CD4-positive, alpha-beta T cell (primary cell): ENCODE data around the gene ITSN2. TPM values are rescaled to one million over a fixed set of nuclear protein-coding genes. Genes with fewer than 3 reads are reported as not detected.

Experiments
- ATAC-seq: fragments of 200-7000 bp; cut with Tn5 transposase; one replicate; pipeline ENCODE4 v1.10.0; 2022; ENCODE audit warnings: mild to moderate bottlenecking; ENCODE audit not compliant: poor library complexity
- CTCF ChIA-PET: fragments of 350-600 bp; sonication (Branson Sonifier 250); formaldehyde crosslinking; loops from one replicate; lab custom pipeline; 2021; ENCODE audit warnings: antibody characterized with exemption, inconsistent platforms; lab: Charles Lee
- POLR2A ChIA-PET: fragments of 350-600 bp; sonication (Branson Sonifier 250); formaldehyde crosslinking; loops from one replicate; lab custom pipeline; 2021; ENCODE audit warnings: antibody characterized with exemption, inconsistent platforms; lab: Charles Lee
- DNase-seq, 14 experiments: peaks; one replicate each; pipeline ENCODE4 v3.0.0-alpha.2; 2013 to 2020; ENCODE audit warnings: mixed read lengths in 2 of 14
- H3K27ac ChIP-seq, 2 donors: one replicate each; pipeline versions ENCODE4 v1.5.1 to v1.7.0; 2013; ENCODE audit warnings: low read length in 2 of 2, low read depth in 1 of 2, mild to moderate bottlenecking in 1 of 2
- H3K27me3 ChIP-seq, 2 experiments: 1 replicate in 1 of 2; 2 replicates in 1 of 2; pipeline versions ENCODE4 v1.6.1 to v1.7.0; 2013; ENCODE audit warnings: low read length in 2 of 2, control low read depth in 1 of 2, mild to moderate bottlenecking in 1 of 2, moderate library complexity in 1 of 2; ENCODE audit not compliant: insufficient read depth in 2 of 2, control insufficient read depth in 1 of 2
- H3K36me3 ChIP-seq: one replicate; pipeline ENCODE4 v1.6.1; 2013; ENCODE audit warnings: low read length, control low read depth; ENCODE audit not compliant: insufficient read depth
- H3K4me1 ChIP-seq: one replicate; pipeline ENCODE4 v1.6.1; 2013; ENCODE audit warnings: low read length, control low read depth; ENCODE audit not compliant: insufficient read depth
- H3K4me3 ChIP-seq: one replicate; pipeline ENCODE4 v1.5.1; 2013; ENCODE audit warnings: mild to moderate bottlenecking, low read length, moderate library complexity
- H3K9me3 ChIP-seq, 2 experiments: 1 replicate in 1 of 2; 2 replicates in 1 of 2; pipeline versions ENCODE4 v1.6.1 to v1.7.0; 2013; ENCODE audit warnings: low read length in 2 of 2, mild to moderate bottlenecking in 2 of 2, control low read depth in 1 of 2, moderate library complexity in 1 of 2; ENCODE audit not compliant: control insufficient read depth in 1 of 2, insufficient read depth in 1 of 2
- H3K27ac Mint-ChIP-seq: one replicate; pipeline ENCODE4 v1.8.0; 2020; ENCODE audit warnings: mixed read lengths
- H3K27me3 Mint-ChIP-seq: one replicate; pipeline ENCODE4 v1.8.0; 2021; ENCODE audit warnings: mixed read lengths
- H3K36me3 Mint-ChIP-seq: one replicate; pipeline ENCODE4 v1.8.0; 2021; ENCODE audit warnings: low read depth, mixed read lengths
- H3K4me1 Mint-ChIP-seq: one replicate; pipeline ENCODE4 v1.8.0; 2021; ENCODE audit warnings: low read depth, mixed read lengths
- H3K4me3 Mint-ChIP-seq: one replicate; pipeline ENCODE4 v1.8.0; 2020; ENCODE audit warnings: mild to moderate bottlenecking, mixed read lengths
- H3K9me3 Mint-ChIP-seq: one replicate; pipeline ENCODE4 v1.8.0; 2020; ENCODE audit warnings: mixed read lengths
- CTCF ChIP-seq: fragments of 200-600 bp; IDR thresholded peaks from one replicate; pipeline ENCODE4 v1.8.0; 2022; ENCODE audit warnings: antibody characterized with exemption, mild to moderate bottlenecking
- intact Hi-C, 2 experiments: fragments of 100-400 bp; cut with DNase I in 1 of 2; cut with micrococcal nuclease in 1 of 2; formaldehyde crosslinking; loops; one replicate each; pipeline versions ENCODE4 v1.15.1 to v1.9.0; 2023 to 2025; cut with DNase I, micrococcal nuclease
- total RNA-seq, 174 experiments: library from RNA in 2 of 174; stranded (reverse) in 2 of 174; gene quantifications; one replicate each; pipeline ENCODE4 v1.2.3 and lab custom pipeline; 2021 to 2026

Gene ITSN2
- total RNA-seq, 2 experiments from 2014 or later, result 75.4 to 77.1 TPM

DNA sequence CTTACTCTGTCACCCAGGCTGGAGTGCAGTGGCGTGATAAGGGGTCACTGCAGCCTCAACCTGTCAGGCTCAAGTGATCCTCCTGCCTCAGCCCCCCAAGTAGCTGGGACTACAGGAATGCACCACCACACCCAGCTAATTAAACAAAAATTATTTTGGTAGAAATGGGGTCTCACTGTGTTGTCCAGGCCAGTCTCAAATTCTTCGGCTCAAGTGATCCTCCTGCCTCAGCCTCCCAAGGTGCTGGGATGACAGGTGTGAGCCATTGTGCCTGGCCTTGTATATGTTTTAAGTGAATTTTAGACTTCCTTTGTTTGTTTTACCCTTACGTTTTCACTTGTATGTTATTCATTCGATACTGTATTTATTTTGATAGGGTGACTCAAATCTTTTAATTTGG is 34.7 kb upstream of the ITSN2 start:
- H3K27me3 Mint-ChIP-seq, result peaks cover 9% of the 10 kb centered on the region
- no peaks in the 10 kb centered on the region for H3K9me3 Mint-ChIP-seq
- no peak for ATAC-seq
- TF ChIP-seq CTCF, result no peak
- no peaks in the 10 kb centered on the region for H3K27me3 ChIP-seq
- no peaks in the 10 kb centered on the region for H3K4me1 Mint-ChIP-seq
- H3K27ac ChIP-seq, result no peak overlapping the region
- no peak overlapping the region for H3K4me3 ChIP-seq
- intact Hi-C loops, result no loop called here
- H3K36me3 ChIP-seq, result no peaks in the 10 kb centered on the region
- no peak overlapping the region for H3K4me3 Mint-ChIP-seq
- no peaks in the 10 kb centered on the region for H3K36me3 Mint-ChIP-seq
- CTCF ChIA-PET, result interaction anchor here (1.3 kb wide), 1 partner anchor 15 kb away, joined by 4 read pairs; no protein-coding TSS in a partner anchor
- H3K27ac Mint-ChIP-seq, result no peak overlapping the region
- POLR2A ChIA-PET, result no interaction called here
- no peaks in the 10 kb centered on the region for H3K4me1 ChIP-seq
- no peak for DNase-seq
- no peaks in the 10 kb centered on the region for H3K9me3 ChIP-seq

GRCh38 chr2:24392542-24393059 is 32.3 kb upstream of the ITSN2 start:
- intact Hi-C loops, result no loop called here
- Mint-ChIP-seq H3K36me3 (no peaks in the 10 kb centered on the region), H3K9me3 (no peaks in the 10 kb centered on the region), H3K27me3 (peaks cover 9% of the 10 kb centered on the region), H3K4me1 (no peaks in the 10 kb centered on the region), H3K4me3 (no peak overlapping the region), H3K27ac (no peak overlapping the region)
- Histone ChIP-seq H3K4me1 (no peaks in the 10 kb centered on the region), H3K4me3 (no peak overlapping the region), H3K36me3 (no peaks in the 10 kb centered on the region), H3K27me3 (no peaks in the 10 kb centered on the region), H3K27ac (no peak overlapping the region), H3K9me3 (no peaks in the 10 kb centered on the region)
- POLR2A ChIA-PET, result no interaction called here
- no peak for ATAC-seq
- CTCF ChIA-PET, result interaction anchor here (0.6 kb wide), 1 partner anchor 436 kb away, joined by 5 read pairs; no protein-coding TSS in a partner anchor
- TF ChIP-seq CTCF, result no peak
- no peak for DNase-seq

DNA sequence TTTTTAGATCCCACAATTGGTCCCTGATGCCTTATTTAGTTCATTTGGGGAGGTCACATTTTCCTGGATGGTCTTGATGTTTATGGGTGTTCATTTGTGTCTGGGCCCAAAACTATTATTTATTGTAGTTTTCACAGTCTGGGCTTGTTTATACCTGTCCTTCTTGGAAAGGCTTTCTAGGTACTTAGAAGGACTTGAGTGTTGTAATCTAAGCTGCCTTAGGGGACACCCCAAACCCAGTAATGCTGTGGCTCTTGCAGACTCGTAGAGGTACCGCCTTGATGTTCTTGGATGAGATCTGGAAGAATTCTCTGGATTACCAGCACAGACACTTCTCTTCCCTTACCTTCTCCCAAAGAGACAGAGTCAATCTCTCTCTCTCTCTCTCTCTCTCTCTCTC is 25.0 kb upstream of the ITSN2 start:
- CTCF ChIA-PET, result no interaction called here
- DNase-seq (no peak), ATAC-seq (no peak)
- Histone ChIP-seq H3K27ac (no peak overlapping the region), H3K27me3 (no peaks in the 10 kb centered on the region), H3K36me3 (no peaks in the 10 kb centered on the region), H3K4me3 (no peak overlapping the region), H3K4me1 (no peaks in the 10 kb centered on the region), H3K9me3 (no peaks in the 10 kb centered on the region)
- TF ChIP-seq CTCF, result no peak
- H3K9me3 Mint-ChIP-seq, result no peaks in the 10 kb centered on the region
- H3K4me1 Mint-ChIP-seq, result no peaks in the 10 kb centered on the region
- POLR2A ChIA-PET, result no interaction called here
- H3K36me3 Mint-ChIP-seq, result no peaks in the 10 kb centered on the region
- intact Hi-C loops, result loop anchor here in 1 of 2 experiments (10.0 kb wide), 1 partner anchor 401 kb away; no protein-coding TSS in a partner anchor
- H3K27me3 Mint-ChIP-seq, result no peaks in the 10 kb centered on the region
- no peak overlapping the region for H3K4me3 Mint-ChIP-seq
- no peak overlapping the region for H3K27ac Mint-ChIP-seq
